ENCODE measurements around the gene LPAR1.

LPAR1 gene

GRCh38 chr9:110933350-110934001 is 104.8 kb downstream of the LPAR1 start:
- no peak overlapping the region for H3K4me3 ChIP-seq (ENCODE audit: low read depth, low read length)
- no peaks in the 10 kb centered on the region for H3K36me3 ChIP-seq (ENCODE audit: control insufficient read depth in 2 of 2, insufficient read depth in 1 of 2, low read length in 2 of 2)
- no peaks in the 10 kb centered on the region for H3K9me3 ChIP-seq (ENCODE audit: control insufficient read depth, insufficient read depth, low read depth, low read length)
- no peak overlapping the region for H3K27ac ChIP-seq (ENCODE audit: extremely low read depth, low read depth, low read length)
- ChIA-PET POLR2A (no interaction called here), CTCF (interaction anchor here (0.6 kb wide), 1 partner anchor 223 kb away, joined by 3 read pairs; no protein-coding TSS in a partner anchor)
- TF ChIP-seq ZXDB (tag by site-specific recombination; IDR thresholded peaks at IDR 0.05), result no peak
- no peak for TF ChIP-seq ZNF140 (tag by site-specific recombination; IDR thresholded peaks at IDR 0.05)
- TF ChIP-seq, protein P1, sequence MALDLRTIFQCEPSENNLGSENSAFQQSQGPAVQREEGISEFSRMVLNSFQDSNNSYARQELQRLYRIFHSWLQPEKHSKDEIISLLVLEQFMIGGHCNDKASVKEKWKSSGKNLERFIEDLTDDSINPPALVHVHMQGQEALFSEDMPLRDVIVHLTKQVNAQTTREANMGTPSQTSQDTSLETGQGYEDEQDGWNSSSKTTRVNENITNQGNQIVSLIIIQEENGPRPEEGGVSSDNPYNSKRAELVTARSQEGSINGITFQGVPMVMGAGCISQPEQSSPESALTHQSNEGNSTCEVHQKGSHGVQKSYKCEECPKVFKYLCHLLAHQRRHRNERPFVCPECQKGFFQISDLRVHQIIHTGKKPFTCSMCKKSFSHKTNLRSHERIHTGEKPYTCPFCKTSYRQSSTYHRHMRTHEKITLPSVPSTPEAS (tag by site-specific recombination; IDR thresholded peaks at IDR 0.05), result no peak
- no peak for TF ChIP-seq ZNF335 (tag by site-specific recombination; conservative IDR thresholded peaks at IDR 0.05)
- no peak for TF ChIP-seq ZNF621 (tag by site-specific recombination; IDR thresholded peaks at IDR 0.05)
- TF ChIP-seq ZSCAN30 (tag by site-specific recombination; IDR thresholded peaks at IDR 0.05), result no peak
- TF ChIP-seq ZNF473 (tag by site-specific recombination; IDR thresholded peaks at IDR 0.05), result no peak
- TF ChIP-seq ZSCAN23 (tag by site-specific recombination; IDR thresholded peaks at IDR 0.05), result no peak
- TF ChIP-seq ZBTB49 (tag by site-specific recombination; IDR thresholded peaks at IDR 0.05; ENCODE audit: low read depth), result no peak
- TF ChIP-seq, protein P2, sequence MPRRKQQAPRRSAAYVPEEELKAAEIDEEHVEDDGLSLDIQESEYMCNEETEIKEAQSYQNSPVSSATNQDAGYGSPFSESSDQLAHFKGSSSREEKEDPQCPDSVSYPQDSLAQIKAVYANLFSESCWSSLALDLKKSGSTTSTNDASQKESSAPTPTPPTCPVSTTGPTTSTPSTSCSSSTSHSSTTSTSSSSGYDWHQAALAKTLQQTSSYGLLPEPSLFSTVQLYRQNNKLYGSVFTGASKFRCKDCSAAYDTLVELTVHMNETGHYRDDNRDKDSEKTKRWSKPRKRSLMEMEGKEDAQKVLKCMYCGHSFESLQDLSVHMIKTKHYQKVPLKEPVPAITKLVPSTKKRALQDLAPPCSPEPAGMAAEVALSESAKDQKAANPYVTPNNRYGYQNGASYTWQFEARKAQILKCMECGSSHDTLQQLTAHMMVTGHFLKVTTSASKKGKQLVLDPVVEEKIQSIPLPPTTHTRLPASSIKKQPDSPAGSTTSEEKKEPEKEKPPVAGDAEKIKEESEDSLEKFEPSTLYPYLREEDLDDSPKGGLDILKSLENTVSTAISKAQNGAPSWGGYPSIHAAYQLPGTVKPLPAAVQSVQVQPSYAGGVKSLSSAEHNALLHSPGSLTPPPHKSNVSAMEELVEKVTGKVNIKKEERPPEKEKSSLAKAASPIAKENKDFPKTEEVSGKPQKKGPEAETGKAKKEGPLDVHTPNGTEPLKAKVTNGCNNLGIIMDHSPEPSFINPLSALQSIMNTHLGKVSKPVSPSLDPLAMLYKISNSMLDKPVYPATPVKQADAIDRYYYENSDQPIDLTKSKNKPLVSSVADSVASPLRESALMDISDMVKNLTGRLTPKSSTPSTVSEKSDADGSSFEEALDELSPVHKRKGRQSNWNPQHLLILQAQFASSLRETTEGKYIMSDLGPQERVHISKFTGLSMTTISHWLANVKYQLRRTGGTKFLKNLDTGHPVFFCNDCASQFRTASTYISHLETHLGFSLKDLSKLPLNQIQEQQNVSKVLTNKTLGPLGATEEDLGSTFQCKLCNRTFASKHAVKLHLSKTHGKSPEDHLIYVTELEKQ (tag by site-specific recombination; IDR thresholded peaks at IDR 0.05; ENCODE audit: borderline replicate concordance), result no peak
- TF ChIP-seq ZNF280D (tag by site-specific recombination; IDR thresholded peaks at IDR 0.05), result no peak
- TF ChIP-seq ZBTB48 (tag by site-specific recombination; IDR thresholded peaks at IDR 0.05), result no peak
- TF ChIP-seq KLF10 (tag by site-specific recombination; IDR thresholded peaks at IDR 0.05), result no peak
- H3K4me1 ChIP-seq (ENCODE audit: control insufficient read depth, insufficient read depth, low read length), result no peaks in the 10 kb centered on the region

DNA sequence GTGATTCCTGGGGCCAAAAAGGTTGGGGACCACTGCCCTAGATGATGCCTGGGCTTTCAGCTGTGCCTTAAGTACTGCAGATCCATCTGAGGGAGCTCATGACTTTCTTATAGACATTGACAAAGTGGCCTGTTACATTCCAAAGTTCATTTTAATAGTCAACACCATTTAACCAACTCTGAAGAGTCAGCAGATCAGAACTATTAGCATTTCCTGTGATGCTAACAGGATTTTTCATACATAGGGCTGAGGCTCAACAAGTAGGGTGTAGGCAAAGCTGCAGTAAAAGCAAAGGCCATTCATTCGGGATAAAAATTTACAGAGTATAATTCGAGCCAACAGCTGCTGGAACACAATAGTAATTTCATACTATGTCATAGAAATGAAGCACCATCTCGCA is 105.4 kb downstream of the LPAR1 start:
- ChIA-PET POLR2A (no interaction called here), CTCF (no interaction called here)
- Histone ChIP-seq H3K4me1 (ENCODE audit: control insufficient read depth, insufficient read depth, low read length) (no peaks in the 10 kb centered on the region), H3K4me3 (ENCODE audit: low read depth, low read length) (no peak overlapping the region), H3K9me3 (ENCODE audit: control insufficient read depth, insufficient read depth, low read depth, low read length) (no peaks in the 10 kb centered on the region), H3K36me3 (ENCODE audit: control insufficient read depth in 2 of 2, insufficient read depth in 1 of 2, low read length in 2 of 2) (no peaks in the 10 kb centered on the region), H3K27ac (ENCODE audit: extremely low read depth, low read depth, low read length) (no peak overlapping the region)
- no peak for TF ChIP-seq TRIM28 (IDR thresholded peaks at IDR 0.05; ENCODE audit: borderline replicate concordance, low read length)
- no peak for TF ChIP-seq HOXD13 (CRISPR knock-in tag; IDR thresholded peaks at IDR 0.05; ENCODE audit: borderline replicate concordance)
- TF ChIP-seq ZNF776 (tag by site-specific recombination; IDR thresholded peaks at IDR 0.05; ENCODE audit: borderline replicate concordance), result no peak
- TF ChIP-seq ZBTB11 (tag by site-specific recombination; conservative IDR thresholded peaks at IDR 0.05; ENCODE audit: low read depth), result no peak
- no peak for TF ChIP-seq SP2 (tag by site-specific recombination; IDR thresholded peaks at IDR 0.05)
- TF ChIP-seq ZNF223 (tag by site-specific recombination; IDR thresholded peaks at IDR 0.05), result no peak
